GM12864 (cell line): ENCODE measurements around the gene MAST4.

Experiments used
- DNase-seq: peaks from one replicate; pipeline ENCODE4 v3.0.0-alpha.2; 2011; ENCODE audit warnings: low read depth
- H3K4me3 ChIP-seq: 2 replicates; pipeline ENCODE4 v1.5.1; 2011; ENCODE audit warnings: mild to moderate bottlenecking, low read depth, low read length, control low read depth
- TF ChIP-seq, protein P1 (sequence below): IDR thresholded peaks from 2 replicates; pipeline ENCODE4 v1.5.1; 2011; ENCODE audit warnings: low read depth, mild to moderate bottlenecking, moderate library complexity, low read length, control low read depth, inconsistent platforms; ENCODE audit errors: missing control alignments

MAST4 gene

DNA sequence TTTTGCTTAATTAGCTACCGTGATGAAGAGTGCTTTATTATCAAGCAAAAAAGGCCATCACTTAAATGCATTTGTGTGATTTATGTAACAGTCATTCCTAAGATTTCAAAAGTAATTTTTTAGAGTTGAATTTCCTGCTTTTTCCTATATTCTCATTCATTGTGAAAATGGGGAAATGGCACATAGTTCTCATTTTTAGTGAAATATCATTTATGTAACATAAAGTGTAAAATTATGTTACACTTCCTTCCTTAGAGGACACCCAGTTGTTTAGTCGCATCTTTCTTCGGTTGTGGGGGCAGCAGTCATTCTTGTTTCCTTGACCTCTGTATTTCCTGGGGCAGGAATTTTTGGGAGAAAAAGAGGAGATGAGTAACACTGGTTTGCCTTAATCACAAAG lies 142.8 kb downstream of the MAST4 start:
- no peak overlapping the region for H3K4me3 ChIP-seq
- TF ChIP-seq, protein P1, sequence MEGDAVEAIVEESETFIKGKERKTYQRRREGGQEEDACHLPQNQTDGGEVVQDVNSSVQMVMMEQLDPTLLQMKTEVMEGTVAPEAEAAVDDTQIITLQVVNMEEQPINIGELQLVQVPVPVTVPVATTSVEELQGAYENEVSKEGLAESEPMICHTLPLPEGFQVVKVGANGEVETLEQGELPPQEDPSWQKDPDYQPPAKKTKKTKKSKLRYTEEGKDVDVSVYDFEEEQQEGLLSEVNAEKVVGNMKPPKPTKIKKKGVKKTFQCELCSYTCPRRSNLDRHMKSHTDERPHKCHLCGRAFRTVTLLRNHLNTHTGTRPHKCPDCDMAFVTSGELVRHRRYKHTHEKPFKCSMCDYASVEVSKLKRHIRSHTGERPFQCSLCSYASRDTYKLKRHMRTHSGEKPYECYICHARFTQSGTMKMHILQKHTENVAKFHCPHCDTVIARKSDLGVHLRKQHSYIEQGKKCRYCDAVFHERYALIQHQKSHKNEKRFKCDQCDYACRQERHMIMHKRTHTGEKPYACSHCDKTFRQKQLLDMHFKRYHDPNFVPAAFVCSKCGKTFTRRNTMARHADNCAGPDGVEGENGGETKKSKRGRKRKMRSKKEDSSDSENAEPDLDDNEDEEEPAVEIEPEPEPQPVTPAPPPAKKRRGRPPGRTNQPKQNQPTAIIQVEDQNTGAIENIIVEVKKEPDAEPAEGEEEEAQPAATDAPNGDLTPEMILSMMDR = no peak
- DNase-seq = no peak

DNA sequence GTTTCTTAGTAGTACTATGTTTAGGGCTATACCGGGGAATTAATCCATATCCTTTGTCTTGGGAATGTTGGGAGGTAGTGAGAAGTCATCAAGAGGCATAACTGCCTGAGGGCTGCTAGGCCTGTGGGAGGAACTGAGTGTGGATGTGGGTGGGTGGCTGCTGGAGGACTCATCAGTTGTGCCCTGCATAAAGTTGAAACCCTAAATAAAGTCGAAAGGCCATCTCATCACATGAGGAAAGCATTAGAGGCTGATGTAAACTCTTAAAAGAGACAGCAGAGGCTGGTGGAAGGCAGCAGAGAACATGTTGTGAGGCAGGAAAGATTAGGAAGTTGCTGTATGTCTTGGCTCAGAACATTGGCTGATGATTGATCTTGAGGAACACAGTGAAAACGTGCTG lies 143.8 kb downstream of the MAST4 start:
- no peak overlapping the region for H3K4me3 ChIP-seq
- TF ChIP-seq, protein P1 = no peak
- DNase-seq = no peak

DNA sequence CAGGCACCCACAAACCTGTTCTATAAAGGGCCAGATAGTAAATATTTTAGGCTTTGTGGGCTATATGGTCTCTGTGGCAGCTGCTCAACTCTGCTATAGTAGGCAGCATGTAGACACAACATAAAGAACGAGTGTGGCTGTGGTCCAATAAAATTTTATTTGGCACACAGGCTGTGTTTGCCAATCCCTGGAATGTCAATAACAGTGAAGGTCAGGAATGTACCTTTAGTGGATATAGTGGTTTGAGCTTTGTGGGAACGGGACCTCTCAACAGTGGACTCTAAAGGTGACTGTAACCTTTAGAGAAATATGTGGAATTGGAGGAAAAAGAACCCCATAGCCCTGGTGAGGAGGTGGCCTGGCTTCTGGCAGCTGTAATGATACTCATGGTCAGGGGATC lies 145.2 kb downstream of the MAST4 start:
- H3K4me3 ChIP-seq = no peak overlapping the region
- TF ChIP-seq, protein P1 = no peak
- DNase-seq = no peak

DNA sequence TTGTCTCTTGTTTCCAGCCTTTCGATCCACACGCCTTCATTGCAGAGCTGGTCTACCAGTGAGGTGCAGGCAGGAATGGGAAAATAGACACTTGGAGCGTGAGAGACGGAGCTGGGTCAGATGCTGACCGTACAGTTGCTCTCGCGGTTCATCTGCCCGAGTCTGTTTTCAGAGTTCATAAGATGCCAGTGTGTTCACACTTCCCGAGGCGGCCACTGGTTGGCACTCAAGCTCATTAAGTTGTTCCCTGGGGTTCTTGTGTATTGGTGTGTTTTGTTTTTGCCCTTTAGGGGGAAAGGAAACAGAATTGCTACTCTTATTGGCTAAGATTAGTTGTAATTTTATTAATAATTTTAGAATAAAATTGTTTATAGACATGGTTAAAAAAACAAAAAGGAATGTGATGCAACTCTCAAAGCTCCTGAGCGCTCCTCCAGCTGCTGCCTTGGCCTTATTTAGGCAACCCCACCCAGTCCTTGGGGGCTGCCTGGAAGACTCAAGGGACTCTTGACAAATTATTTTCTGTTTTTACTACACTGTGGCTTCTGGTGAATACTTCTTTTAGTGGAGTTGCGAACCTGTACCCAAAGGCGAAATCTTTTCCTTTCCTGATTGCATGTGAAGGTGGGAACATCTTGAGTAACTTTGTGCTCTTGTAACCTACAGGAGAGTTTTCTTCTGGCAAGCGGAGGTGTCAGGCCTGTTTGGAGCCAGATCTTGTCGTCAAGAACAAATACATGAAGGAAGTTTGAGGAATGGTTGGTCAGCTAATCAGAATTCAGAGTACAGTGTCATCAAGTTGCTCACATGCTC lies 146.1 kb downstream of the MAST4 start:
- no peak for DNase-seq
- no peak overlapping the region for H3K4me3 ChIP-seq
- TF ChIP-seq, protein P1 = peak; percentile 33

DNA sequence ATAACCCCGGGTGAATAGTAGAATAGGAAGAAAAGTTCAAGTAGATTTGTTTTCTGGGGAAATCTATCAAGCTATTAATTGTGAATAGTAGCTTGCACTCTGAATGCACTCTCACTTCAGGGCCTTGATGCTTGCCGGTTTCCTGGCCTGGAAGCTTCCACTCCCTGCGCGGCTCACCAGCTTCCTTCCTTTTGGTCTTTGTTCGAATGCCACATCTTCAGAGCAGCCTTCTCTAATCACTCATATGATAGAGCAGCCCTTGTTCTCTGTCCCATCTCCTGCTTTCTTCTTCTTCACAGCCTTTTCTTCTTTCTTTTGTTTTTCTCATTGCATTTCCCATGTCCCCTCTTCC lies 146.7 kb downstream of the MAST4 start:
- DNase-seq = no peak
- TF ChIP-seq, protein P1 = no peak
- no peak overlapping the region for H3K4me3 ChIP-seq

DNA sequence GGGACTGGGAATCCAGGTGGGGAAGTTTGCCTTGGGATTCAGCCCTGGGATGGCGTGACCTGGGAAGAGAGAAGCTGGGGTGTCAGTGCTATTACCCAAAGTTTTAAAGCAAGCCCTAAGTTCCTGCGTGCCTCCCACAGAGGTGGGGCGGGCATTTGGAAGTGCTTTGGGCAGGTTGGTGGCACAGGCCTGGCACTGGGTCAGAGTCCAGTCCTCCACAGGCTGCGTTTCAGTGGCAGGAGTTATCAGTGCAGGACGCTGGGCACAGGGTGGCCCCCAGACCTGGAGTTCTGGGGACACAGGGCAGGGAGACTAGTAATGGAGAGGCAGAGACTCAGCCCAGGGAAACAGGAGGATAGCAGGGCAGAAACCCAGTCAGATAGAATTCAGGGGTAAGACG lies 147.2 kb downstream of the MAST4 start:
- TF ChIP-seq, protein P1 = no peak
- DNase-seq = no peak
- no peak overlapping the region for H3K4me3 ChIP-seq

DNA sequence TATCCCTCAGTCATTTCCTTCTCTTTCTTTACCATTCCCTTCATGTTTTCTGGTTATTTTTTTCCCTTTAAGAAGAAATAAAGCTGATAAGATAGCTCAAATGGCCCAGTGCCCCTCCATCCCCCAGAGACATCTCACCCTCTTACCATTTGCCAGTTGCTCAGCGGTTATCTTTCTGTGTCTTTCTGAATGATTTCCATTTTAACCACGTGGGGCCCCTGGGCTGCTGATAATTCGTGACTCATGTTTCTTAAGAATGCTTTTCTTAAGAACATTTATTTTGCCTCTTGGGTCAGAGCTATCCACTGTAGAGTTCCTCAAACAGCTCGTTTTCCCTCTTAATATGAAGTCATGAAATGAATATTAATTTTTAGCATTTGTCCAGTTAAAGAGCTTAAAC lies 147.8 kb downstream of the MAST4 start:
- TF ChIP-seq, protein P1 = no peak
- no peak overlapping the region for H3K4me3 ChIP-seq
- no peak for DNase-seq
